Psoas muscle (tissue), 8 donors: ENCODE measurements around the gene DMAP1. TPM values are rescaled to one million over a fixed set of nuclear protein-coding genes. Genes with fewer than 3 reads are reported as not detected.

Experiments used
- ATAC-seq, 4 donors: fragments of 200-7000 bp; cut with Tn5 transposase; one replicate each; pipeline ENCODE4 v1.9.1; 2020; ENCODE audit warnings: moderate library complexity in 3 of 4, mild to moderate bottlenecking in 2 of 4
- DNase-seq, 2 donors: peaks; one replicate each; pipeline ENCODE4 v3.0.0-alpha.2; 2020
- H3K27ac ChIP-seq: fragments of 200-600 bp; one replicate; pipeline ENCODE4 v1.8.0; 2022
- H3K27me3 ChIP-seq, 3 donors: fragments of 200-600 bp in 1 of 3; one replicate each; pipeline versions ENCODE4 v1.6.1 to v1.8.0; 2013 to 2022; ENCODE audit warnings: low read length in 2 of 3, mild to moderate bottlenecking in 2 of 3, moderate library complexity in 1 of 3; ENCODE audit not compliant: insufficient read depth in 3 of 3
- H3K36me3 ChIP-seq, 2 donors: fragments of 200-600 bp in 1 of 2; one replicate each; pipeline versions ENCODE4 v1.6.1 to v1.8.0; 2013 to 2022; ENCODE audit warnings: low read depth in 1 of 2, mild to moderate bottlenecking in 1 of 2, moderate library complexity in 1 of 2; ENCODE audit not compliant: insufficient read depth in 1 of 2
- H3K4me1 ChIP-seq: fragments of 200-600 bp; one replicate; pipeline ENCODE4 v1.8.0; 2022
- H3K4me3 ChIP-seq: fragments of 200-600 bp; one replicate; pipeline ENCODE4 v1.8.0; 2022; ENCODE audit warnings: mild to moderate bottlenecking
- H3K9me3 ChIP-seq: fragments of 200-600 bp; one replicate; pipeline ENCODE4 v1.8.0; 2022
- CTCF ChIP-seq: fragments of 200-600 bp; IDR thresholded peaks from one replicate; pipeline ENCODE4 v1.8.0; 2022; ENCODE audit warnings: antibody characterized with exemption
- WGBS, 3 donors: extraction: QIAGEN DNeasy Blood & Tissue Kit; methylation state at CpG; one replicate each; pipeline versions ENCODE4 v1.1.6 to v1.1.7; 2013; 5-methylcytosine and 5-hydroxymethylcytosine counted together
- intact Hi-C, 2 donors: fragments of 100-400 bp; cut with DNase I; formaldehyde crosslinking; loops; one replicate each; pipeline versions ENCODE4 v1.11.0 to v1.14.2; 2022
- polyA plus RNA-seq, 3 donors: library from polyadenylated mRNA; stranded (reverse); fragments of 200-250 nt; gene quantifications; one replicate each; pipeline ENCODE4 v1.2.3, GENCODE V29; 2013
- total RNA-seq, 4 donors: library from RNA; stranded (reverse); fragmentation: NEBNext Ultra II Directional in 2 of 4; extraction: Animal tissue kit (Norgen Biotek cat#: 25700) in 2 of 4; gene quantifications; one replicate each; pipeline versions ENCODE4 v1.2.1 to v1.2.4, GENCODE V29; 2021 to 2023
- donor health status: healthy with polysubstance abuse.
- donor health status: DM: no; HTN: no; CAD: no; lungs with moderate emphysema.
- donor health status: Bipolar disorder and iron deficiency.
- donor health status: healthy.
- donor health status: DM: yes; HTN: yes; CAD: no.
- donor health status: DM: no; HTN: no; CAD: no.
- donor health status: DM: no; HTN: no; CAD: no.
- donor health status: DM: yes; HTN: yes; CAD: no.

DMAP1 gene
- total and polyA plus RNA-seq, 7 donors = 18.3 to 30.5 (median 22.2) TPM

- Histone ChIP-seq H3K36me3 (peaks cover 0 to 19% of the 10 kb centered on the region in 2 donors), H3K4me3 (no peak overlapping the region), H3K27ac (no peak overlapping the region), H3K27me3 (no peaks in the 10 kb centered on the region), H3K9me3 (no peaks in the 10 kb centered on the region), H3K4me1 (peaks cover 12% of the 10 kb centered on the region)
- no peak for DNase-seq
- 81 to 88% (median 84%) methylated on average over 9 of the region's 9 CpGs for WGBS, 3 donors
- intact Hi-C loops = no loop called here
- ATAC-seq = no peak
- TF ChIP-seq CTCF = no peak
Measured at GRCh38 chr1:44244986-44245385, 31.7 kb downstream of the DMAP1 start.

GRCh38 chr1:44246806-44247205 lies 33.5 kb downstream of the DMAP1 start:
- H3K4me3 ChIP-seq = no peak overlapping the region
- H3K9me3 ChIP-seq = no peaks in the 10 kb centered on the region
- H3K27ac ChIP-seq = no peak overlapping the region
- H3K4me1 ChIP-seq = no peaks in the 10 kb centered on the region
- no peak for ATAC-seq
- no peaks in the 10 kb centered on the region for H3K27me3 ChIP-seq
- peaks cover 0 to 23% of the 10 kb centered on the region in 2 donors for H3K36me3 ChIP-seq
- WGBS, 3 donors = 91 to 98% (median 91%) methylated on average over 2 of the region's 2 CpGs
- intact Hi-C loops = no loop called here
- TF ChIP-seq CTCF = no peak
- DNase-seq = no peak

- 85 to 90% (median 86%) methylated on average over 7 of the region's 7 CpGs for WGBS, 3 donors
- H3K9me3 ChIP-seq = no peaks in the 10 kb centered on the region
- H3K4me3 ChIP-seq = no peak overlapping the region
- no peak for ATAC-seq
- no peak for TF ChIP-seq CTCF
- peaks cover 0 to 21% of the 10 kb centered on the region in 2 donors for H3K36me3 ChIP-seq
- intact Hi-C loops = no loop called here
- no peak overlapping the region for H3K27ac ChIP-seq
- no peaks in the 10 kb centered on the region for H3K27me3 ChIP-seq
- H3K4me1 ChIP-seq = no peaks in the 10 kb centered on the region
- DNase-seq = no peak
Measured at GRCh38 chr1:44249543-44249942, 36.3 kb downstream of the DMAP1 start.

DNA sequence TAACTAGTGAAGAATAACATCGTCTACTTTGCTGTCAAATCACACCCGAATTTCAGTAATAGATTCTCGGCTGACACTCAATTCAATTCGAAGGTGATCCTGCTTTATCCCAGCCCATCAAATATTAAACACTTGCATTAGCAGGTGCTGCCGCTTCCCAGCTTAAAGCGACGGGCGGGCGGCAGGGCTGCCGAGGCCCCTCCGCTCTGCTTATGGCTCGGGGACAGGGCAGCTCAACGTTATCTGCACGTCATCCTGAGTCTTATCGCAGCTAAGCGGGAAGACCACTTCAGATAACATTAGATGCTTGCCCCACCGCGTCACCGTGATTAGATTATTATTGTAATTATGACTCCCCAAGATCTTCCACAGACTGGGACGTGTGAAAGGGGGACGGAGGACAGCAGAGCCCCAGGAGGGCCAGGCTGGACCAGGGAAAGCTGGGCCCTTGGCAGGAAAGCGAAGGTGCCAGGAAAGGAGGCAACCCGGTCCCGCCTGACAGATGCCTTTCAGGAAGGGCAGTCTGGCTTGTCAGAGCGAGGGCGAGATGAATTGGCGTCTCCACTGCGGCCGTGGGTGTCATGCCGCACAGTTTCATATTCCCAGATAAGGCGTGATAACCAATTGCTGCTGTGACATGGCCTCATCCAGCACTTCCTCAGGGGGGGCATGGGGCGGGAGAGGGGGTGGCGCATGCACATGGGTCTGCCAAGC lies 37.0 kb downstream of the DMAP1 start:
- 85 to 89% (median 89%) methylated on average over 33 of the region's 33 CpGs for WGBS, 3 donors
- Histone ChIP-seq H3K9me3 (no peaks in the 10 kb centered on the region), H3K4me3 (no peak overlapping the region), H3K27ac (no peak overlapping the region), H3K36me3 (peaks cover 0 to 21% of the 10 kb centered on the region in 2 donors), H3K27me3 (no peaks in the 10 kb centered on the region), H3K4me1 (no peaks in the 10 kb centered on the region)
- no peak for DNase-seq
- TF ChIP-seq CTCF = no peak
- ATAC-seq = no peak
- intact Hi-C loops = no loop called here

DNA sequence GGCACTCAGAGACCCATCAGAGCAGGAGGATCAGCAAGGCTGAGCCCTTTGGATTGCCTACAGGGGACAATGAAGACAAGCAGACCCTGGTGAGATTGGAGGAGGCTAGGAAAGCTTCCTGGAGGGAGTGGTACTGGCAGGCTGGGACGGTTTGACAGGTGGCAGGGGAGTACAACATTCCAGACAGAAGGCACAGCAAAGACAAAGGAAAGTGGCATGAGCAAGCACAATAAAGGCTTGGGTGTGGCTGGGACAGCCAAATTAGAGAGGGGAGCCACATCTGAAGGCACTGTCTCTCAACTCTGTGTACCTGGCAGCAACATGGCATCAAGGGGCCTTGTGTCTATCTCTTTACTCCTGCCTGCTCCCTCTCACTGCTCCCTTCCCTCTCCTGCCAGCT lies 38.2 kb downstream of the DMAP1 start:
- H3K36me3 ChIP-seq = peaks cover 0 to 25% of the 10 kb centered on the region in 2 donors
- no peaks in the 10 kb centered on the region for H3K4me1 ChIP-seq
- no peak for TF ChIP-seq CTCF
- H3K27ac ChIP-seq = no peak overlapping the region
- ATAC-seq (no peak), DNase-seq (no peak)
- no peak overlapping the region for H3K4me3 ChIP-seq
- no peaks in the 10 kb centered on the region for H3K27me3 ChIP-seq
- 56 to 100% (median 78%) methylated on average over 1 of the region's 1 CpG for WGBS, 3 donors
- no peaks in the 10 kb centered on the region for H3K9me3 ChIP-seq
- intact Hi-C loops = no loop called here
